Prostate gland (tissue), 2 donors: Measurements from ENCODE around the gene MAD2L1BP.

Experiments
- POLR2A ChIP-seq: fragments of 450-650 bp; IDR thresholded peaks from one replicate; pipeline ENCODE4 v1.6.1; 2016; ENCODE audit warnings: antibody characterized with exemption, mild to moderate bottlenecking
- POLR2AphosphoS5 ChIP-seq: sonication (generic); formaldehyde crosslinking; IDR thresholded peaks from one replicate; pipeline ENCODE4 v1.6.1; 2017; ENCODE audit warnings: antibody characterized with exemption
- TF ChIP-seq, protein P1 (sequence below), 4 experiments: fragments of 200-600 bp in 2 of 4; fragments of 450-650 bp in 2 of 4; sonication (generic) in 2 of 4; IDR thresholded peaks; 1 replicate in 3 of 4; 2 replicates in 1 of 4; pipeline ENCODE4 v1.5.1; 2016 to 2019; ENCODE audit warnings: antibody characterized with exemption in 4 of 4, mild to moderate bottlenecking in 2 of 4, moderate library complexity in 2 of 4

DNA sequence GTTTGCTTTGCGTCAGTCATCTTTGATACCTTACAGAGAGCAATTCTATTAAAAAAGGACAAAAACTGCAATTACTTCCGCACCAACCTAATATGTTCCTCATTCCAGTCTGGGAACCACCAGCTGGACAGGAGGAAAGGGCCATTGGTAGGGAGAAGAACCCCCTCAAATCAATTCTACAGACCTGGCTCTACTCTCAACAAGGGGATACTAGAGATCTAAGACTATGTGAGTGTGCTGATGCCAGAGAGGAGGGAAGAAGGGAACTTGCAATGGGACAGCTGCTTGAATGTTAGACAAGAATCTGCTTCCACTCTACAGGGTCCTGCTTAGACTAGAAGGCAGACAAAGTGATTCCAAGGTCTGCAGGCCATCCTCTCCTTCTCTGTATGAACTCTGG is 38.7 kb downstream of the MAD2L1BP start:
- TF ChIP-seq, protein P1, sequence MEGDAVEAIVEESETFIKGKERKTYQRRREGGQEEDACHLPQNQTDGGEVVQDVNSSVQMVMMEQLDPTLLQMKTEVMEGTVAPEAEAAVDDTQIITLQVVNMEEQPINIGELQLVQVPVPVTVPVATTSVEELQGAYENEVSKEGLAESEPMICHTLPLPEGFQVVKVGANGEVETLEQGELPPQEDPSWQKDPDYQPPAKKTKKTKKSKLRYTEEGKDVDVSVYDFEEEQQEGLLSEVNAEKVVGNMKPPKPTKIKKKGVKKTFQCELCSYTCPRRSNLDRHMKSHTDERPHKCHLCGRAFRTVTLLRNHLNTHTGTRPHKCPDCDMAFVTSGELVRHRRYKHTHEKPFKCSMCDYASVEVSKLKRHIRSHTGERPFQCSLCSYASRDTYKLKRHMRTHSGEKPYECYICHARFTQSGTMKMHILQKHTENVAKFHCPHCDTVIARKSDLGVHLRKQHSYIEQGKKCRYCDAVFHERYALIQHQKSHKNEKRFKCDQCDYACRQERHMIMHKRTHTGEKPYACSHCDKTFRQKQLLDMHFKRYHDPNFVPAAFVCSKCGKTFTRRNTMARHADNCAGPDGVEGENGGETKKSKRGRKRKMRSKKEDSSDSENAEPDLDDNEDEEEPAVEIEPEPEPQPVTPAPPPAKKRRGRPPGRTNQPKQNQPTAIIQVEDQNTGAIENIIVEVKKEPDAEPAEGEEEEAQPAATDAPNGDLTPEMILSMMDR (IDR thresholded peaks at IDR 0.05) = no peak
- TF ChIP-seq POLR2A (no peak), POLR2AphosphoS5 (no peak)
